Ecto neural progenitor cell (in vitro differentiated cells): ENCODE measurements around the gene NTRK1.

Experiments used
- DNase-seq: peaks from one replicate; pipeline ENCODE4 v3.0.0-alpha.2; 2018; ENCODE audit warnings: low spot score

The NTRK1 gene

DNA sequence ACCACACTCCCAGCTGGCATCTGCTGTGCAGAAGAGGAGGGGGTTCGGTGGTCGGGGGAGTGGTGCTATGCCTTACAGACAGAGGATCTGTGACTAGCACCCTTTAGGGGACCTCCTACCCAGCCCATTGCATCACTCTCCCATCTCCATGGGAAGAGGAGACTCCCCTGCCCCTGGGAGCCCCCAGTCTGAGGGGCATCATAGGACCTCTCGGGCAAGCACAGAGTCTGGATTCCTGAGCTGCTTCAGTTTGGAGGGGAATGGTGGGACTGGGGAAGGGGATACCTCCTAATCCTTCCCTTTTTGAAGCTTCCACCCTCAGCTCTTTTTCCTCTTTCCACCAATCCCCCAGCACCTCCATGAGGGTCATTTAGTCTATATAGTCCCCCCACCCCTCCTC, 3.1 kb upstream of the NTRK1 start:
- no peak for DNase-seq

DNA sequence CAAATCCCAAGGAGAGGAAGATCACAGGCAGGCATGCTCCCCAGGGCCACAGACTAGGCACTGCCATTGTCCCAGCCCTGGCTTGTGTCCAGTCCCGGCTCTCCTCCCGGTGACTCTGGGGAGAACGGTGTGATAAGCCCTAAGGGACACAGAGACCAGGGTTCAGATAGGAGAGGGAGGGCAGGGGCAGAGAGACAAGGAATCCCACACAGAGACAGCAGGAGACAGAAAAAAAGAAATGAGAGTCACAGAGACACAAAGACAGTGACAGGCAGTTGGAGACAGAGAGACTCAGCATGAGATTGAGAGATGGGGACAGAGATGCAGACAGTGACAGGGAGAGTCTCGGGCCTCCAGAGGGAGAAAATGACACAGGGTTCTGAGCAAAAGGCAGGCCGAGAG, 2.1 kb upstream of the NTRK1 start:
- DNase-seq: no peak

DNA sequence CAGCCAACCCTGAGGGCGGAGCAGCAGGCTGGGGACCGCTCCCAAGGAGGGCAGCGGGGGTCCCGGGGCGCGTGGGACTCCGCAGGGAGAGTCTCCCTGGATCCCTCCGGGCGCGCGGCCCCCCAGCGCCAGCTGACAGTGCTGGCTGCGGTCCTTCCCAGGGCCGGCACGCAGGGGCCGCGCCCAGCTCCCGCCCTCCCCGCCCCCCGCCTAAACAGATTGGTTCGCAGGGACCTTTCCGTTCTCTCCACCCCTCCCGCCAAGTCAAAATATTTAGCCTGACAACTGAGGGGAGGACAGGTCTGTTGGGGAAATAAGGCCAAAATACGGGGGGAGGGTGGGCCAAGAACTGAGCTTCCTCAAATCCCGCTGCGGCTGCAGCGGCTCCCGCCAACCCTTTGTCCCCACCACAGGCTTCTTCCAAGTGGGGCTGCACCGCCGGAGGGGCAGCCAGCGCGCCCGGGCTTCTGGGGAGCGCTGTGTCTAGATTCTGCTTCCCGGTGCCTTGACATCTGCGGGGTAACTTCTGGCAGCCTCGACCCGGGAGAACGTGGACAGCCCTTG, 1.6 kb upstream of the NTRK1 start, which contains the start of gene INSRR:
INSRR (minus strand) TSS at position 159 of the 564 bp plus-strand sequence. CDS start 496 bp downstream, outside the sequence.
- DNase-seq: peak; percentile 61

DNA sequence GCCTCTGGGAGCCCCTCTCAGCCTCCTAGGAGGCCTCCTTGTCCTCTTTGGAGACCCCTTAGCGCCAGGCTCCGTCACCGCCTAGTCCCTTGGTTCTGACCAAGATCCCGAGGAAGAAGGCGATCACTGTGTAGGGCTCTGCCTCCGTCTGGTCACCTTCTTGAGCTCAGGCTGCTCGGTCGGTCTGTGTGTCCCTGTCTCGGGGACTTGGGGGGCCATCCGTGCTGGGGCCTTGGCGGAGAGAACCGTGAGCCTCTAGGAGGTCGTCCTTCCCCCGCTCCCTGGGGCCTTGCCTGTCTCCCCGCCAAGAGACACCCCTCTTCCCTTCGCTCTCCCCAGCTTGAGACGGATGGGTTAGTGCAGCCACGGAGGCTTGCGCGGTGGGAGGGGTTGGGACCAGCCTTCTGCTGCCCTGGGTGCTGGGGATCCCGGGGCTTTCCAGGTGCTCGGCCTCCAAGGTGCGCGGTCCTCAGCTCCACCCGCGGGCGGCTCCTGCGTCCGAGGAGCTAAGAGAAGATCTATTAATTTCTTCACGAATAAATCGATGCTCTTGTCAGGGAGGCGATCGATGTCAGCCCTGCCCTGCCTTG, 1.0 kb upstream of the NTRK1 start:
- DNase-seq: peak; percentile 66

DNA sequence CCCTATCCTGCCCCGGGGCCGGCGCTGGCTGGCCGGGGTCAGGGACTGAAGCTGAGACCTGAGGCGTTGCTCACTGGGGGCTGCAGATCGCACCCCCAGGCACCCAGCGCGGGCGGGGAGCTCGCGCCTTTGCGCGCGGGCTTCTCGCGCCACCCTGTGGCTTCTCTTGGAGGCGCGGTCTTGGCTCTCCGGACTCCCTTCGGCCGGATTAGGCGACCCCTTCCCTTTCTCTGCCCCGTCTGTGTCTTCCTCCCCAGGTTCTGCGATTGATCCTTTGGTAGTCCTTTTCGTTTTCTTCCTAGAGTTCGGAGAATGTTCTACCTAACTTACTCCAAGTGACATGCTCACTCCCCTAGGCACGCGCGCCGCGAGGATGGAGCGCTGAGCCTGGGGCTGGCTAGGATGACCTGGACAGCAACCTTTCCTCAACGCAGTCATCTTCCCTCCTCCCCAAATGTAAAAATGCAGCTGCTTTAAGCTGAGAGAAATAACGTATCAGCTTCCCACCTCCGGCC, 495 bp upstream of the NTRK1 start:
- DNase-seq: peak; percentile 85

DNA sequence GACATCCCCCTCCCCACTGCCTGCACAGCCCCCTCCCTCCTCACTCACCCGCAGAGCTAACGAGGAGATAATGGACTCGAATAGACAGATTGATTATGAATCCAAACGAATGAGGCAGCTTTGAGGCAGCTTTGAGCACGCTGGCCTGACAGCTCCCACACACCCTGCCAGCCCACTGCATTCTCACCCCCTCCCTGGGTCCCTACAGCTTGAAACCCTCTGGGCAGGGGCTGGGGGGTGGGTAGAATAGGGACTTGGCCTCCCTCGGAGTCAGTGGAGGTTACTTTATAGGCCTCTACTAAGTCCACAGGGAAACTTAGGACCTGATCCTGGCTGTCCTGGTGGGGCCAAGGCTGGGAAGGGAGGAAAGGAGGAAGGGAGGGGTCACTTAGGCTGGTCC, 1.9 kb downstream of the NTRK1 start:
- DNase-seq: no peak

DNA sequence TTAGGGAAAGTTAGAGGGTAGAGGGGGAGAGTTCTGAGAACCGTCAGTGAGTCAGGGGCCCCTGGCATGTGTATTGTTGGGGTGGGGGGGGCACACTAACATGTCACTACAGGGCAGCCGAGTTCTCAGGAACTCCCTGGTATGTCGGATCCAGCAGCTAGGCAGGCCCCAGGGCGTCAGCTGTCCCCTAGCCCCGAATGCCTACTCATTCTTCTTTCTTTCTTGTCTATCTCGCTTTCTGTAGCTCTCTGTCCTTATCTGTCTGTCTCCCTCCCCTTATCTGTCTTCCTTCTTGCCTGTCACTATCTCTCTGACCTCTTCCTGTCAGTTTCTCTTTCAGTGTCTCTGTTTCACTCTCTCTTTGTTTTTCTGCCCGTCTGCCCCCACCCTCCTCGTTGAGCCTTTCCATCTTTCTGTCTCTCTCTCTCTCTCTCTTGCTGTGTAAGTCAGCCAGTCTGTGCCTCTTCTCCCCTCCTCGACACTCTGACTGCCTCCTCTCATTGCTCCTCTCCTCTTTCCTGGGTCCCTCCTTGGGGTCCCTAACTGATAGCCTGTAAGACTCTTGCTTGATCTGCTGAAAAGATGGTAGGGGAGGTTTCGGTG, 2.4 kb downstream of the NTRK1 start:
- DNase-seq: no peak

DNA sequence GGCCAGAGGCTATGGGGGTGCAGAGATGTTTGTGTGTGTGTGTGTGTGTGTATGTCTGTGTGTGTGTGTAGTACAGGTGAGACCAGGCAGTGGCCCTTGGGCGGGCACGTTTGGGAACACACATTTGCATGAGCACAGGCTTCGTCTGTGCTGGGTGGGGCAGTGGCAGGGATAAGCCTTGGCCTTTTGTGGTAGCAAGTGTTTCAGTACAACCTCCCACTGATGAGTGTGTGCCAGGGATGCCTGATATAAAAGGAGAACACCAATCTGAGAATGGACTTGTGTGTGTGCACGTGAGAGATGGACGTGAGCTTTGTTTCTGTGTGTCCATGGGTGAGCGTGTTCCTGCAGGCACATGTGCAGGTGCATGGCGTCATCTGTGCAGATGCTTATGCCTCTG, 3.0 kb downstream of the NTRK1 start:
- no peak for DNase-seq

DNA sequence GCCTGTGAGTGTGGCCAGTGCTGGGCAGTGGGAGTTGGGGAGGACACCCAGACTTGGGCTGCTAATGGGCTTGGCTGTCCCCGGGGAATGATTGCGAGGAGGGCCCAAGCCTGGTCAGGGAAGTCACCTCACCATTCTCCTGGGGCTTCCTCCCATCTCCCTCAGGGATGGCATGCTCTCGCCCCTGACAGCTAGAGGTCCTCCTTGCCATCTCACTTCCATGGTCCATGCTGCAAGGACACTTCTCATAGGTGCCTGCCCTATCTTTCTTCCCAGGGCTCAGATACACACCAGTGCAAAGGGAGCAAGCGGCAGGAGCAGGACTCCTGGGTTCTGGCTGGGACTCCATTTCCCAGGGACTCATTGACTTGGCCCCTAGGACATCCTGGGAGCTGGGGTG, 4.1 kb downstream of the NTRK1 start:
- no peak for DNase-seq

DNA sequence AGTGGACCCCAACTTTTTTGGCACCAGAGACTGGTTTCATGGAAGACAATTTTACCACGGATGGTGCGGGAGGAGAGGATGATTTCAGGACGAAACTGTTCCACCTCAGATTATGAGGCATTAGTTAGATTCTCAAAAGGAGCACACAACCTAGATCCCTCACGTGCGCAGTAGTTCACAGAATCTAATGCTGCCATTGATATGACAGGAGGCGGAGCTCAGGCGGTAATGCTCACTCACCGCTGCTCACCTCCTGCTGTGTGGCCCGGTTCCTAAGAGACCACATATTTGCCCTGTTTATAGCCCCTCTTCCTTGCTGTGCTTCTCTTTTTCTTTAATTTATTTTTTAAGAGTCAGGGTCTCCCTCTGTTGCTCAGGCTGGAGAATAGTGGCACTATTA, 4.6 kb downstream of the NTRK1 start:
- no peak for DNase-seq

DNA sequence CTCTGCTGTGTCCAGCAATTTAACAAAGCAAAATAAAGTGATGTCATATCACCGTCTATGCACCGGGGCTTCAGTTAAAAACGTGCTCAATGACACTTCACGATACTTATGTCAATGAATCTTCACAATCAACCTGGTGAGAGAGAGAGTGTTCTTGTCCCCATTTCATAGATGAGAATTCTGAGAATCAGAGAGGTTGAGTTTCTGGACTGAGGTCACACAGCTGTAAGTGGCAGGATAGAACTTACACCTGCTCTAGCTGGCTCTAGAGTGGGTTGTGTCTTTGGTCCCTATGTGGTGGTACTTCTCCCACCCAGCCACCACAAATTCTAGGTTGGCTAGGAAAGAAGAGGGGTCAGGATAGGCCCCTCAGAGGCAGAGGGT, 5.2 kb downstream of the NTRK1 start:
- DNase-seq: no peak

DNA sequence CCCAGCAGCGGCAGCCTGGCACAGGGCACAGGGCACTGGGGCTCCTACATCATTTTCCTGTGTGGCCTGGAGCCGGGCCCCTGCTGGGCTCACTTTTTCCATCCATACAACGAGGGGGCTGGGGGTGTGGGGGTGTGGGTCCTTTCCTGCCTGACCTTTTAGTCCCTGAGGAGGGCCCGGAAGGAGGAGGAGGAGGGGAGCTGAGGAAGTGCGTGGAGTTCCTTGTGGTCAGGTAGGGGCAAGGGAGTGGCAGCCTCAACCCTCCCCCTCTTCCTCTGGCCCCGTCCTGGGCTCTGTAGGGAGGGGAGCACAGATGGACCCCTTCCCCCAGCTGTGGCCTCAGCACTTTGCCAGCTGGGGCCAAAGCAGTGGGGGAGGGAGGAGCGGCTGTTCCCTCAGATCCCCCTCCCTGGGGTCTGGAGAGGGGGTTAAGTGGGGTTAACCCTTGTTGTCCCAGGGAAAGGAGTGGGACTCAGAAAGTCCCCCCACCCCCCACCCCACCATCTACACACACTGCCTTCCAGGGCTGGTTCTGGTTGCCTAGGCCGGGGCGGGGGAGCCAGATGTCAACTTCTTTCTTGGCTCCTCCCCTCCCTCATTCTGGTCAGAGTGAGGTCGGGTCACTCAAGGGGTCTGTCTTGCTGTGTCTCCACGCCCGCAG, 5.7 kb downstream of the NTRK1 start:
- no peak for DNase-seq

DNA sequence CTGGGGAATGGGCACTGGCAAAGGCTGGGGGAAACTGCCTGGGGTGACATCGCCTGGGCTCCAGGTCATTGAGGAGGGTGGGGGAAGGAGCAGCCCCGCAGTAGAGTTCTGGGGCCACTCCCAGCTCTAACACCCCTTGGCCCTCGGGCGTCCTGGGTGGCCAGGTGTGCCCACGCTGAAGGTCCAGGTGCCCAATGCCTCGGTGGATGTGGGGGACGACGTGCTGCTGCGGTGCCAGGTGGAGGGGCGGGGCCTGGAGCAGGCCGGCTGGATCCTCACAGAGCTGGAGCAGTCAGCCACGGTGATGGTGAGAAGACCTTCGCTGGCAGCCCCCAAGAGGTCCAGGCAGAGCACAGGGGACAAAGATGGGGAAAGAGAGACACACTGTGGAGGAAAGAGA, 7.7 kb downstream of the NTRK1 start:
- DNase-seq: no peak

DNA sequence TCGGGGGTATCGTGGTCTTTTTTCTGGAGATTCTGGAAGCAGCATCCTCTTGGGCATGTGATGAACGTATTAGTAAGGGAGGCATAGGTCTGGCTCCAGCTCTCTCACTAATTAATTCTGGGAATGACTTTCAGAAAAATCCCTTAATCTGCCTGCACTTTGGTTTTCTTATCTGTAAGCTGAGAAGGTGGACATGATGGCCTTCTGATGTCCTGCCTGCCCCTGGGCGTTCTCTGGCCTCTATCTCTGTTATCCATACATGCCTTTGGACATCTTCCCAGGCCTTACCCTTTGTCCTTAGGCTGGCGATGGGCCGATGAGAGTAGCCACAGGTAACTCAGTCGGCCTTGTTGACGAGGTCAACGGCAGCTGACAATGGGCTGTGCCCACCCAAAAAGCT, 8.8 kb downstream of the NTRK1 start:
- DNase-seq: no peak

DNA sequence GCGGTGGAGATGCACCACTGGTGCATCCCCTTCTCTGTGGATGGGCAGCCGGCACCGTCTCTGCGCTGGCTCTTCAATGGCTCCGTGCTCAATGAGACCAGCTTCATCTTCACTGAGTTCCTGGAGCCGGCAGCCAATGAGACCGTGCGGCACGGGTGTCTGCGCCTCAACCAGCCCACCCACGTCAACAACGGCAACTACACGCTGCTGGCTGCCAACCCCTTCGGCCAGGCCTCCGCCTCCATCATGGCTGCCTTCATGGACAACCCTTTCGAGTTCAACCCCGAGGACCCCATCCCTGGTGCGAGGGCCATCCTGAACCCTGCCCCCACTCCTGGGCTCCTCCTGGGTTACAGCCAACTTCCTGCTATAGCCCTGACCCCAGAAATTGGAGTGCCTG, 13.0 kb downstream of the NTRK1 start:
- DNase-seq: no peak

DNA sequence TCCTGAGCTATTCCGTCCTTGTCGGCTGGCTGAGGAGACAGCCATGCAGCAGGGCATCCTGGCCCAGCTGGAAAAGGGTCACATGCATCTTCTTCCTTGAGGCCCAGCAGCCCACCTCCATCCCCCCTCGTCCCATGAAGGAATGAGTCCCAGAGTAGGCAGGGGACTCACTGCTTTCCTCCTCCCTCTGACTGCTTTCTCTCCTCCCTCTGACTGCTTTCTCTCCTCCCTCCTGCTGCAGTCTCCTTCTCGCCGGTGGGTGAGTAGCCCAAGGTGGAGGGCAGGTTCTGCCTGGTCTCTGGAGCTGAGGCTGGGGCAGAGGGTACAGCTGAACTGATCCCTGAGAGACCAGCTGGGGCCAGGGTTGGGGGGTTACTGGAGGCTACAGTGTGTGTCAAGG, 13.5 kb downstream of the NTRK1 start:
- DNase-seq: no peak

DNA sequence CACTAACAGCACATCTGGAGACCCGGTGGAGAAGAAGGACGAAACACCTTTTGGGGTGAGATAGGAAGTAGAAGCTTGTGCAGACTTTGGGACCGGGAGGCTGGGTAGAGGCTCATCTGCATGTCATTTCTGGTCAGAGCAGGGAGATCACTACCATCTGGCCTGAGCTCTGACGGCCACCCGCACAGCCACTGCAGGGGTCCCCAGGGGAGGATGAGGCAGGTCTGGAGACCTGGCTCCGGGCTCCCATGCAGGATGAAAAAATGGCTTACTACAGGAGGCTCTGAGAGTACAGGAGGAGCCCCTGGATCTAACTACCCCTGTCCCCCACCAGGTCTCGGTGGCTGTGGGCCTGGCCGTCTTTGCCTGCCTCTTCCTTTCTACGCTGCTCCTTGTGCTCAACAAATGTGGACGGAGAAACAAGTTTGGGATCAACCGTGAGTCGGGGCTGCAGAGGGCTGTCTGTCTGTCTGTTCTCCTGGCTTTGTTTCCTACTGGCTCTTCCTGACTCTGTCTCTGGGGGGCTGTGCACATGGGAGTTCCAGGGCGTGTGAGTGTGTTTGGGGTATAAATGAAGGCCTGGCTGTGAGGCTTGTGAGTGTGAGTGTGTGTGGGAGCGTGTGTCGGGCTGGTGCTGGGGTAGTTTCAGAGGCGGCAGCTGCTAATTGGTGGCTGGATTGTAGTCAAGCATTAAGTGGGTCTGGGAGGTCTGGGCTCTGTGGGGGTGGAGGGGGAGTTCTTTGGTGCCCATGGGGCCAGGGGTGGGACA, 14.1 kb downstream of the NTRK1 start:
- no peak for DNase-seq

DNA sequence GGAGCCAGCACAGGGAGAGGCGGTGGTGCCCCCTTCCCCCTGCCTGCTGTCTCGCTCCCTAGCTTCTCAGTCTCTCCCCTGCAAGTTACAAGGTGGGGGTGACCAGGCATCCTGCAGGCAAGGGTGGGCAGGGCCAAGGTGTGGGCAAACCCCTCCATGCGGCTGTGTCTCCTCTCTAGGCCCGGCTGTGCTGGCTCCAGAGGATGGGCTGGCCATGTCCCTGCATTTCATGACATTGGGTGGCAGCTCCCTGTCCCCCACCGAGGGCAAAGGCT, 14.6 kb downstream of the NTRK1 start:
- DNase-seq: no peak

DNA sequence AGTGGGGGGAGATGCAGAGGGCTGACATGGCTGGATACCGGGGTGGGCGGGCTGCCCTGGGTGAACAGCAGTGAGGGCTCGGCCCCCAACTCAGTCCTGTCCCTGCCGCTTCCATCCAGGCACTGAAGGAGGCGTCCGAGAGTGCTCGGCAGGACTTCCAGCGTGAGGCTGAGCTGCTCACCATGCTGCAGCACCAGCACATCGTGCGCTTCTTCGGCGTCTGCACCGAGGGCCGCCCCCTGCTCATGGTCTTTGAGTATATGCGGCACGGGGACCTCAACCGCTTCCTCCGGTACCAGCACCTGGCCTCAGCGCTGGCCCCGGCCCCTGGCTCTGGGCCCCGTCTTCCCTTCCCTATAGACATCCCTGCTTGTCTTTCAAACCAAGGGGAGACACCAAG, 15.6 kb downstream of the NTRK1 start:
- peak; percentile 80 for DNase-seq

DNA sequence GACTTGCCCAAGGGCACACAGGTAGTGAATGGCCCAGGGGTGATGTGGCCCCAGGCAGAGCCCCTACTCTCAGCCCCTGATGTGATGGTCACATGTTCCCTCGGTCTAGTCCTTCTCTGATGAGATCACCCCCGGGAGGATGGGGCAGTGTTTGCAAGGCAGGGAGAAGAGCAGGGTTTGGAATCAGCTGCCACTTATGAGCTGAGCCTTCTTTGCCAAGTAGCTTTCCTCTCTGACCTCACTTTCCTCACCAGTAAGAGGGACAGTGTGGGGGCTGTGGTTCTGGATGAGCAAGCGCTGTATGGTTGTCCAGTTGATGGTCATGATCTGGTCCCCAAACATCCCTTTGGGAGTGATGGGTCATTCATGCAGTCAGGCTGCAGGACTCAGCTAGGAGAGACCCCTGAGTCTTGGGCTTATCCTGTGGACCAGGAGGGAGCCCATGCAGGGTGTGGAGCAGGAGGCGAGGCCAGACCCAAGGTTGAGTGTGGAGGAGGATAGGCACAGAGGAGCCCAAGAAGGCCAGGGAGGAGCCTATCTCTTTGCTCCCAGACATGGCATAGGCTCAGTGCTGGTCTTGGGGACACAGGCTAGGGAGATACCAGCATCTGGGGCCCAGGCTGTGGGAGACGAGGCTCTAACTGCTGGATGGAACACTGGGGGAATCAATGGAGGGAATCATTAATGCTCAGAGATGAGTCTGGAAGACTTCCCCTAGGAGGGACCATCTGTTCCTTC, 16.9 kb downstream of the NTRK1 start:
- DNase-seq: no peak

DNA sequence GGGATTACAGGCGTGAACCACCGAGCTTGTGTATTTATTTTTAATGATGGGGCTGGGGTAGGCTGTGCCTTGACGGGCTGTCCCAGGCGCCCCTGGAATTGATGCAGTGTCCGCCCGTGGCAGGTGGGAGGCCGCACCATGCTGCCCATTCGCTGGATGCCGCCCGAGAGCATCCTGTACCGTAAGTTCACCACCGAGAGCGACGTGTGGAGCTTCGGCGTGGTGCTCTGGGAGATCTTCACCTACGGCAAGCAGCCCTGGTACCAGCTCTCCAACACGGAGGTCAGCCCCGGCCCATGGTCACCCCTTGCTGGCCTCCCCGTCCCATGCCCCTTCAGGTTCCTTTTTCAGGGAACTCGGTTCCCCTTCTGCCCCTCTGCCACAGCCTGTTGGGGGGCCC, 19.2 kb downstream of the NTRK1 start:
- DNase-seq: no peak

DNA sequence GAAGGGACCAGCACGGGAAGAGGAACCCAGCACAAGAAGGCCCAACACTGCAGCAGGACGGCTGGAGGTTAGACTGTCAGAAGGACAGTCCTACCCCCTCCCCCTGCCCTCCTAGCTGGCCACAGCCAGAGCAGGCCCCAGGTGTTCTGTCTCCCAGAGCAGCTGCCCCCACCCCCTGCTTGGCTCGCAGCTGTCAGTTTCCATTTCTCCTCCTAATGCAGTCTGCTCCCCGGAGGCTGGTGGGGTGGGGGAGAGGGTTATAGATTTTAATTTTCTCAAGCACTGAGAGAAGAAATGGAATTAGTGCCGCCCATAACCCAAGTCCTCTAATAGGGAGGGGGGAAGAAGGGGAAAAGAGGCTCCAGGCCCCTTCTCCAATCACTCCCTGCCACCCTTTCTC, 19.8 kb downstream of the NTRK1 start:
- DNase-seq: no peak
